GM12891 (cell line): Measurements from ENCODE around the gene LTBP1.

Experiments
- DNase-seq: peaks from one replicate; pipeline ENCODE4 v3.0.0; 2011; ENCODE audit warnings: low spot score; ENCODE audit not compliant: insufficient read length
- FAIRE-seq: peaks from 2 replicates; lab custom pipeline; 2011; peaks lifted over from hg19 to GRCh38; lab: Jason Lieb, UNC
- PAX5 ChIP-seq: IDR thresholded peaks from 2 replicates; pipeline ENCODE4 v1.6.1; 2011; ENCODE audit warnings: low read length, moderate library complexity, mild to moderate bottlenecking; ENCODE audit not compliant: insufficient read depth, severe bottlenecking
- POLR2A ChIP-seq: IDR thresholded peaks from 2 replicates; pipeline ENCODE4 v1.6.1; 2011; ENCODE audit warnings: low read depth, low read length, control low read depth
- POLR2AphosphoS5 ChIP-seq: IDR thresholded peaks from 2 replicates; pipeline ENCODE4 v1.6.1; 2011; ENCODE audit warnings: low read depth, low read length, control low read depth
- POU2F2 ChIP-seq: IDR thresholded peaks from 2 replicates; pipeline ENCODE4 v1.6.1; 2011; ENCODE audit warnings: low read depth, mild to moderate bottlenecking, control low read depth, low read length, moderate library complexity
- SPI1 ChIP-seq: IDR thresholded peaks from 2 replicates; pipeline ENCODE4 v1.6.1; 2011; ENCODE audit warnings: low read depth, low read length, control low read depth
- TAF1 ChIP-seq: IDR thresholded peaks from 2 replicates; pipeline ENCODE4 v1.6.1; 2011; ENCODE audit warnings: low read depth, low read length, control low read depth

LTBP1 gene

DNA sequence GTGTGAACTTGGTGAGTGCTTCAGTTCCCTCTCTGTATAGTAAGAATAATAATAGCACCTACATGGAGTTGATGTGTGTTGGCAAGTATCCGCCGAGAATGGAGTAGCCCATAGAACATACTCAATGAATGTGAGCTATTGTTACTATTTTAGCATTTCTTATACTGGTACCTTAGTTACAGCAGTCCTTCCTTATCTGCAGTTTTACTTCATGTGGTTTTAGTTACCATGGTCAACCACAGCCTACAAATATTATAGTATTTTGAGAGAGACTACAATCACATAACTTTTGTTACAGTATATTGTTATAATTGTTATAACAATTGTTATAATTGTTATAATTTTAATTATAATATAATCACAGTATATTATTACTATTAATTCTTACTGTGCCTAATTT lies 377.2 kb downstream of the LTBP1 start:
- FAIRE-seq: no peak
- DNase-seq: no peak
- TF ChIP-seq POU2F2 (no peak), POLR2AphosphoS5 (no peak), SPI1 (no peak), TAF1 (no peak), POLR2A (no peak), PAX5 (no peak)

DNA sequence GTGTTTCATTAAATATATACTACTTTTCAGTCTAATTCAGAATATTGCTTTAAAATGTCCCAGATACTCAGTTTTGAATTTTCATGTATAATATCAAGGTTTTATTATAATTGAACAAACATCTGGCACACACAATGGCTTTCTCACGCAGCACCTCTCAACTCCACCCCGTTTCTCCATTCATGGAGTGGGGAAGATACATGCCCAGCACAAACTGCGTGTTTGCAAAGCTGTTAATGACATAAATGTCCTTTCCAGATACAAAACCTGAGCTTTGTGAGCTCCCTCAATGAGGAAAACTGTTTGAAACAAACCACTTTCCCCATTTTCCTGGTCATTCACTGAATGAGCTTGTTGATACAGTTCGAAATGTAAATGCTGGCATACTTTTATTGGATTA lies 379.3 kb downstream of the LTBP1 start:
- TF ChIP-seq TAF1: no peak
- TF ChIP-seq SPI1: no peak
- no peak for TF ChIP-seq POU2F2
- TF ChIP-seq POLR2AphosphoS5: no peak
- TF ChIP-seq POLR2A: no peak
- TF ChIP-seq PAX5: no peak
- DNase-seq (no peak), FAIRE-seq (no peak)

DNA sequence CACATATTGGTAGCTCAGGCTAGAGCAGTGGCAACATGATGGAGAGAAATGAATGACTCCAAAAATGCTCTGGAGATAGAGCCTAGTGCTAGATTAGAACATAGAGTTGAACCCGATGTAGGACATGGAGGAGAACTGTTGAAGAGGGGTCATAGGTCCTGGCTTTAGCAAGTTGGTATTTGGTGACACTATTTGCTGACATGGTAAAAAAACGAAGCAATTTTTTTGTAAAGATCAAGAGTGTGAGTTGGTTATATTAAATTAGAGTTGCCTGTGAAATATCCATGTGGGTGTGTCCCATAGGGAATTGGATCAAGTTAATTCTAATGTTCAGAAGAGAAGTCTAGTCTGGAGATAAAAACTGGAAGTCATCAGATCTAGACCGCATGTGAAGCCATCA lies 386.7 kb downstream of the LTBP1 start:
- DNase-seq (no peak), FAIRE-seq (no peak)
- TF ChIP-seq POLR2AphosphoS5: no peak
- no peak for TF ChIP-seq POLR2A
- TF ChIP-seq SPI1: no peak
- no peak for TF ChIP-seq POU2F2
- TF ChIP-seq TAF1: no peak
- TF ChIP-seq PAX5: no peak

DNA sequence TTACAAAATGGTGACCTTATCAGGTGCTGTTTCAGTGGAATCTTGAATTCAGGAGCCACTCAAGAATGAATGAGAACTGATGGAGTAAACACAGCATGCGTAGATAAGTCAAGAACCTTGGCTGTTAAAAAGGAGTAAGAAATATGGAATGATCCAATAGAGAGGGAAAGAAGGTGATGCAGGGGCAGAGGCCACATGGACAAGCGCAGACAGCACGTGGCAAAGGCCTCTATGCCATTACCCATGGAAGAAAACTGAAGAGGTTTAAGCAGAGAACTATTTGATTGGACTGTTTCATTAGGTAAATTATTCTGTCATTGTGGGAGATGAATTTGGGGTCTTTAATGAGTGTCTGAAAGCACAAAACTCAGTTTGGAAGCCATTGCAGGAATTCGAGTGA lies 387.3 kb downstream of the LTBP1 start:
- no peak for FAIRE-seq
- DNase-seq: no peak

DNA sequence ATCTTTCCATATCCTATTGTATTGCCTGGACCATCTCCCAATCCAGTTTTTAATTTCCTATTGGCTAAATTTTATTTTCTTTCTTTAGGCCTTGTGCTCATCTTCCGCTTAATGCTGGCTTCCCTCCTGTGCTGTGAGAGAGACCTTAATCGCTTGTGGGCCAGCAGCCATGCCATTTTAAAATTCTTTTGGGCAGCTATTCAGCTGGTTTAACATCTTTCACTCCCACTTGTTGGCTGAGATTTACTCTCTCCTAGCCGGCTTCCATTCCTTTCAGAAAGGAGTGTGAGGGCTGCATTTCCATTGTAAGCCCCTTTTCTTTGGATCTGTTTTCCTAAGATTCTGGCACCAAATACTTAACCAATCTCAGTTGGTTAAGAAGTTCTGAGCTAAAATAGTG lies 388.8 kb downstream of the LTBP1 start:
- TF ChIP-seq SPI1 (no peak), POU2F2 (no peak), POLR2AphosphoS5 (no peak), TAF1 (no peak), POLR2A (no peak), PAX5 (no peak)
- no peak for FAIRE-seq
- DNase-seq: no peak

More for the DNA sequence above, 387.3 kb downstream of the LTBP1 start:
- no peak for TF ChIP-seq POLR2A
- no peak for TF ChIP-seq PAX5

DNA sequence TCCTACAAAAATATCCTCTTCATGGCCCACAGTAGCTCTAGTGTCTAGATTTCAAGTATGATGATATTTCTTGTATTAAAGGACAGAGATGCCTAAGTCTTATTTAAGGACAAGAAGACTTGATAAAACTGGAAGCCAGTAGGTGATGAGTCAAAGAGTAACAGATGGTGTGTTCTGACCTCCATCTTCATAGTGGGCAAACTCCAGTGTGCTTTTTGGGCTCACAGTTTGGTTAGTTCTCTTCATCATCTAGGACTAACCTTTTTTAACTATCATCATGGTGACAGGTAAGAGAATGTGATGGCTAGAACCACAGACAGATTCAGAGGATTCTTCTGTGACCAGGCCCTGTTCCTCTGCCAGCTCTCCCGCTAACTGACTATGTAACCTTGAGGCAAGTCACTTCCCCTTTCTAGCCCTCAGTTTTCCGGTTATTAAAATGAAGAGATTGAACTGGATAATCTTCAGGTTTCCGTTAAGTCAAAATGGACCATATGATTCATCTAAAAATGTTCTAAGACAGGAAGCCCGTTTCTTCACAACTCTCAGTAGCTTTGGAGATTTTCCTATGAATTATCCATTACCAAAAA lies 389.4 kb downstream of the LTBP1 start:
- TF ChIP-seq SPI1 (peak; percentile 92), POLR2AphosphoS5 (no peak)
- DNase-seq (no peak), FAIRE-seq (no peak)

DNA sequence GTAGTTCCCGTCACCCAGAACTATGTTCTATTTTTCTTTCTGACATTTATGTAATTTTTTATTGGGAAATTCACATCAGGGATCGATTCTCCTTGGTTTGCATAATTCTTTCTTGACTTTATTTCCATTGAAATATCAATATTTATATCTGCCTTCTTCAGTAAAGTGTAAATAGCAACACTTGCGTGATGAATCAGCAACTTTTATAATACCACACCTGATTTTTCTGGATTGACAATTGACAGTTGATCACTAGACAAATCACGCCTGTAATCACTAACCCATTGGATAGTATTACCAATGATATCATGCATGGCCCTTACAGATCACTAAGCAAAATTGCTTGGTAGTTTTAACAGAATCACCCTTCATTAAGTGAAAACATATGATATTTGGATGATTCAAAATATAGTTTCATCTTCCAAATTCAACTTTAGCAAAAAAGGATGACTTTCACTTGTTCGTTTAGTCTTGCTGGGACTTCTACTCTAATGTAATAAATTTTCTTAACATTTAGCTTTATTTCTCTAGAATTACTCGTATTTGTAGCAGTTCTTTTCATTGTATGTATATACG lies 390.7 kb downstream of the LTBP1 start:
- DNase-seq (no peak), FAIRE-seq (no peak)
- TF ChIP-seq PAX5 (no peak), POLR2A (no peak), SPI1 (no peak), POLR2AphosphoS5 (no peak), POU2F2 (no peak), TAF1 (no peak)

DNA sequence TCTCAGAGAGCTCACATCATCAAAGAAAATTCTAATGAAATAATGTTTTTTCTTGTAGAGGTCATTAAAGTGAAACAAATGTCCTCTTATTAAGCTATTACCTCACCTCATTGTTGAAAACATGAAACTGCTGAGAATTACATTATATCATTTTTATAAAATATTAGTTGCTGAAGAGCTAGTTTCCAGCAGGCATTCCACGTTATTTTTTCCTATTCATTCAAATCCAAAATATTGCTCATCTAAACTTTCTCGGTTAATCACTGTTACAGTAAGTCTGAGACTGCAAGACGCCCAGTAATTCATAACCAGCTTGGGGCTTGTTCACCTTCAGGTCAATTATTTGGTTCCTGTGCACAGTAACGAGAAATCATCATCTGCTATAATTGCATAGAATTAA lies 391.2 kb downstream of the LTBP1 start:
- no peak for DNase-seq
- no peak for FAIRE-seq
- TF ChIP-seq PAX5 (no peak), POLR2AphosphoS5 (no peak), POU2F2 (no peak), TAF1 (no peak), SPI1 (no peak), POLR2A (no peak)

DNA sequence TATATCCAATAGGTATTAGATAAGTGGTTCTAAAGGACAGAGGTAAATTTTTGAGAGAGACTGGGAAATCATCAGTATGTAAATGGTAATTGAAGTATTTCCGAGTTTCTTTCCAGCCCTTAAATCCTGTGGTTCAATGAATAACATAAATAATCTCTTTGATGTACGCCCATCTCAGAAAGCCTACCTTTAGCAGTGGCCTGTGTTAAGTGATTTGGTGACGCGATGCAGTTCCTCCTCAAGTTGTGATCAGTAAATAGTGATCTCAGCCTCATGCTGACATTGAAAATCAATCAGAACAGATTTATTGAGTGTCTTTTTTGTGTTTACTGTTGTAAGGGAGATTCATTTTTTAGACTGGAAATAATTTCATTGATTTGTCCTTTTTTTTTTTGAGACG lies 392.5 kb downstream of the LTBP1 start:
- no peak for FAIRE-seq
- DNase-seq: no peak
- TF ChIP-seq POLR2AphosphoS5 (no peak), PAX5 (no peak)

DNA sequence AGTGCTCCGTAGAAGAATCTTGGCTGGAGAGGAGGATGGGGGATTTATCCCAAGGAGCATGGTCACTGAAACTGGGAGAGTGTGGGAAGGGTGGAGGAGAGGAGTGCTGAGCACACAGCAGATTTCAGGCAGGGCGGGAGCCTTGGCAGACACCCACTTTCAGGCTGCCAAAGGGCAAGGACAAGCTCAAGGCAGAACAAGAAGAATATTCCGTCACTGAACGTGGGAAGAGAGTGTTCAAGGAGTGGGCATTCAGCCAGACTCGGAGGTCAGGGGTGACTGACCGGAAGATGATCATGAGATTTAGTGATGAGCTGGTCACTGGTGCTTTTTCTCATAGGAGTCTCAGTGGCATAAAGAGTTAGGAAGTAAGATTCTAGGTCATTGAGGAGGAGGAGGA lies 393.5 kb downstream of the LTBP1 start:
- DNase-seq (no peak), FAIRE-seq (no peak)
- TF ChIP-seq POU2F2: no peak
- no peak for TF ChIP-seq POLR2AphosphoS5
- TF ChIP-seq POLR2A: no peak
- TF ChIP-seq PAX5: no peak
- no peak for TF ChIP-seq SPI1
- TF ChIP-seq TAF1: no peak

DNA sequence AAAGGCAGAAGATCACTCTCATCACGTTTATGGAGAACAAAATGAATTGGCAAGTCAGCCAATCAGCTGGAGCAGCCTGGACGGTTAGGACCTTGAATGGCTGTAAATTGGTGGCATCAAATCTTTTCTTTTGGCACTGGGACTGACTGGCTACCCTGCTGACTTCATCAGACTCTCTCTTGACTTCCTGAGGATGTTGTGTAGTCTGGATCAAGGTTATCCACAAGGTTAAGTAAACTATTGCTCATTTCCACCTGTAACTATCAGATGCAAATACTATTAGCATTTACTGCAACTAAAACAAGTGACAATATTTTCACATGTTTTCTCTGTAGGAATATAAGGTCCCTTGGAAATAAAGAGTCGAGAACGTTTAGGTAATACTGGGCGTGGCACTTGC lies 395.4 kb downstream of the LTBP1 start:
- TF ChIP-seq SPI1 (no peak), TAF1 (no peak)
- FAIRE-seq: no peak
- no peak for DNase-seq
